Measurements from ENCODE around the gene SLC39A12. TPM values are rescaled to one million over a fixed set of nuclear protein-coding genes. Genes with fewer than 3 reads are reported as not detected.

Gene SLC39A12
- total RNA-seq, 1 donor from 2014 or later: not detected

DNA sequence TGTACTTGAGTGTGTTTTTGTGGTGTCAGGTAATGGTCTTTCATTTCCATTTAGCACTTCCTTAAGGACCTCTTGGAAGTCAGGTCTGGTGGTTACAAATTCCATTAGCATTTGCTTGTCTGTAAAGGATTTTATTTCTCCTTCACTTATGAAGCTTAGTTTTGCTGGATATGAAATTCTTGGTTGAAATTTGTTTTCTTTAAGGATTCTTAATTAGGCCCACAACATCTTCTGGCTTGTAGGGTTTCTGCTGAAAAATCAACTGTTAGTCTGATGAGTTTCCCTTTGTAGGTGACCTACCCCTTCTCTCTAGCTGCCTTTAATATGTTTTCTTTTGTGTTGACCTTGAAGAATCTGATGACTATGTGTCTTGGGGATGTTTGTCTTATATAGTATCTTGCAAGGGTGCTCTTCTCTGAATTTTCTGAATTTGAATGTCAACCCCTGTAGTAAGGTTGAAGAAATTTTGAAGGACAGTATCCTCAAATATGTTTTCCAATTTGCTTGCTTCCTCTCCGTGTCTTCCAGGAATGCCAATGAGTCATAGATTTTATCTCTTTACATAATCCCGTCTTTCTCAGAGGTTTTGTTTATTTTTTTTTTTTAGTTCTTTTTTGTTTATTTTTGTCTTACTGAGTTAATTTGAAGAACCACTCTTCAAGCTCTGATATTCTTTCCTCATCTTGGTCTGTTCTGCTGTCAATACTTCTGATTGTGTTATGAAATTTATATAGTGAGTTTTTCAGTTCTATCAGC, 70.2 kb downstream of the SLC39A12 start:
- Mint-ChIP-seq H3K27me3 (ENCODE audit: low read depth, unreplicated experiment) (no peaks in the 10 kb centered on the region), H3K27ac (ENCODE audit: unreplicated experiment) (no peak overlapping the region), H3K9me3 (ENCODE audit: unreplicated experiment) (peaks cover 20% of the 10 kb centered on the region), H3K4me3 (ENCODE audit: unreplicated experiment) (no peak overlapping the region), H3K4me1 (ENCODE audit: low read depth, unreplicated experiment) (peaks cover 3% of the 10 kb centered on the region), H3K36me3 (ENCODE audit: low read depth, unreplicated experiment) (peaks cover 3% of the 10 kb centered on the region)
- Histone ChIP-seq H3K4me1 (ENCODE audit: insufficient read depth, low read length) (no peaks in the 10 kb centered on the region), H2AFZ (ENCODE audit: low read depth, low read length) (no peak overlapping the region), H3K36me3 (ENCODE audit: insufficient read depth, low read length) (no peaks in the 10 kb centered on the region), H3K4me3 (ENCODE audit: insufficient read depth, low read depth, low read length) (no peak overlapping the region), H4K20me1 (ENCODE audit: insufficient read depth, low read length) (no peaks in the 10 kb centered on the region), H3K4me2 (ENCODE audit: low read length) (no peak overlapping the region), H3K9ac (ENCODE audit: low read length) (no peak overlapping the region), H3K27me3 (ENCODE audit: insufficient read depth, low read length) (no peaks in the 10 kb centered on the region), H3K27ac (ENCODE audit: low read depth, low read length) (no peak overlapping the region), H3K9me3 (ENCODE audit: insufficient read depth, low read depth, low read length) (no peaks in the 10 kb centered on the region), H3K79me2 (ENCODE audit: insufficient read depth, low read length) (no peaks in the 10 kb centered on the region)
- no peak for DNase-seq (ENCODE audit: low read depth)
- no peak for FAIRE-seq
- TF ChIP-seq EZH2 (IDR thresholded peaks at IDR 0.05; ENCODE audit: insufficient read depth, low read length): no peak
- TF ChIP-seq, protein P1, sequence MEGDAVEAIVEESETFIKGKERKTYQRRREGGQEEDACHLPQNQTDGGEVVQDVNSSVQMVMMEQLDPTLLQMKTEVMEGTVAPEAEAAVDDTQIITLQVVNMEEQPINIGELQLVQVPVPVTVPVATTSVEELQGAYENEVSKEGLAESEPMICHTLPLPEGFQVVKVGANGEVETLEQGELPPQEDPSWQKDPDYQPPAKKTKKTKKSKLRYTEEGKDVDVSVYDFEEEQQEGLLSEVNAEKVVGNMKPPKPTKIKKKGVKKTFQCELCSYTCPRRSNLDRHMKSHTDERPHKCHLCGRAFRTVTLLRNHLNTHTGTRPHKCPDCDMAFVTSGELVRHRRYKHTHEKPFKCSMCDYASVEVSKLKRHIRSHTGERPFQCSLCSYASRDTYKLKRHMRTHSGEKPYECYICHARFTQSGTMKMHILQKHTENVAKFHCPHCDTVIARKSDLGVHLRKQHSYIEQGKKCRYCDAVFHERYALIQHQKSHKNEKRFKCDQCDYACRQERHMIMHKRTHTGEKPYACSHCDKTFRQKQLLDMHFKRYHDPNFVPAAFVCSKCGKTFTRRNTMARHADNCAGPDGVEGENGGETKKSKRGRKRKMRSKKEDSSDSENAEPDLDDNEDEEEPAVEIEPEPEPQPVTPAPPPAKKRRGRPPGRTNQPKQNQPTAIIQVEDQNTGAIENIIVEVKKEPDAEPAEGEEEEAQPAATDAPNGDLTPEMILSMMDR (IDR thresholded peaks at IDR 0.05; ENCODE audit: insufficient read depth, low read depth, low read length): no peak

DNA sequence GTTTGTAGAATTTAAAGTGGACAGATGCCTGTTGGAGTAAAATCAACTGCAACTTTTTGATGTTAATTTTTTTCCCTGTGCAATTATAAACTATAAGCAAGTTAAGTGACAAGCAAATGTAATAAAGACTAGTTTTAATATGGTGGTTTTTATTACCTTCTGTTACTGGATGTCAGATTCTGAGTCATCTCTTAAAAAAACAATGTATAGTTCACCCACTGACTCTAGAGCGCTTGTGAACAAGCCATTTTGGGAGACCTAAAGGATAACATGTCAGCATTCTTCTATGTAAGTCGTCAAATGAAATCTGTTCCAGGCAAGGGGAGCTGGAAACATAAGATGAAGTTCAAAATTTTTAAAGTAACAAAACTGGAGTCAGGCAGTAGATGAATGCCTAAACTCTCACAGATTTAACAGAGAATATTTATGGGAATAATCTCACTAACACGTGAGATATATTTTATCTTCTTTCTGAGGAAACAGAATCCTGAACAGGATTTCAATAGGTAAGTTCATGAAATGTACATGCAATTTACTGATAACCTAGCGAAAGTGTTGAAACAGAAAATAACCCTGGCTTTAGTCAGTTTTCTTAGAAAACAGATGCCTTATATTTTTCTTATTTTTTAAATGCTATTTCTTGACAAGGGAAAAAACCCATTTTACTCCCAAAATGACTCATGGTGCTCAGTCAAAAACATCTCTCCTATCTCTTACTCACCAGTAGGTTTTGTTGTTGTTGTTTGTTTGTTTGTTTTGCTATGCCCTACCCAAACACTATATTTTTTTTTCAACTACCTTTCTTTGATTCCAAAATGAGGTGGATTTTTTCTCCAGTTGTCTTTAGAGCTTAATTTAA, 91.7 kb downstream of the SLC39A12 start:
- H3K27ac ChIP-seq (ENCODE audit: low read depth, low read length): peak overlapping the region; percentile 78
- peak overlapping the region; percentile 25 for H3K9ac ChIP-seq (ENCODE audit: low read length)
- TF ChIP-seq, protein P1 (IDR thresholded peaks at IDR 0.05; ENCODE audit: insufficient read depth, low read depth, low read length): no peak
- TF ChIP-seq EZH2 (IDR thresholded peaks at IDR 0.05; ENCODE audit: insufficient read depth, low read length): no peak
- no peak for FAIRE-seq
- no peak overlapping the region for H2AFZ ChIP-seq (ENCODE audit: low read depth, low read length)
- H3K27me3 ChIP-seq (ENCODE audit: insufficient read depth, low read length): no peaks in the 10 kb centered on the region
- no peaks in the 10 kb centered on the region for H3K36me3 Mint-ChIP-seq (ENCODE audit: low read depth, unreplicated experiment)
- H3K27ac Mint-ChIP-seq (ENCODE audit: unreplicated experiment): no peak overlapping the region
- no peaks in the 10 kb centered on the region for H3K9me3 ChIP-seq (ENCODE audit: insufficient read depth, low read depth, low read length)
- no peaks in the 10 kb centered on the region for H3K79me2 ChIP-seq (ENCODE audit: insufficient read depth, low read length)
- no peaks in the 10 kb centered on the region for H3K9me3 Mint-ChIP-seq (ENCODE audit: unreplicated experiment)
- peak overlapping the region; percentile 28 for H3K4me2 ChIP-seq (ENCODE audit: low read length)
- no peaks in the 10 kb centered on the region for H3K27me3 Mint-ChIP-seq (ENCODE audit: low read depth, unreplicated experiment)
- peaks cover 33% of the 10 kb centered on the region for H3K4me1 ChIP-seq (ENCODE audit: insufficient read depth, low read length)
- no peaks in the 10 kb centered on the region for H4K20me1 ChIP-seq (ENCODE audit: insufficient read depth, low read length)
- peak; percentile 27 for DNase-seq (ENCODE audit: low read depth)
- H3K4me1 Mint-ChIP-seq (ENCODE audit: low read depth, unreplicated experiment): peaks cover 25% of the 10 kb centered on the region
- no peak overlapping the region for H3K4me3 Mint-ChIP-seq (ENCODE audit: unreplicated experiment)
- H3K36me3 ChIP-seq (ENCODE audit: insufficient read depth, low read length): no peaks in the 10 kb centered on the region
- H3K4me3 ChIP-seq (ENCODE audit: insufficient read depth, low read depth, low read length): no peak overlapping the region
